Endothelial cell of coronary artery (primary cell): ENCODE data around the gene OR51E2. TPM values are rescaled to one million over a fixed set of nuclear protein-coding genes. Genes with fewer than 3 reads are reported as not detected.

Experiments
- total RNA-seq: library from RNA; depleted of rRNA; stranded (reverse); fragments of >200 nt; gene quantifications from 2 replicates; pipeline ENCODE4 v1.2.3, GENCODE V29; 2014

Gene OR51E2
- total RNA-seq, result not detected in 2 replicates

GRCh38 chr11:4697585-4697984 lies at the start of gene OR51E2:
Gene OR51E2 (minus strand): TSS chr11:4697853. CDS start chr11:4682711, 15,142 bp downstream.

DNA sequence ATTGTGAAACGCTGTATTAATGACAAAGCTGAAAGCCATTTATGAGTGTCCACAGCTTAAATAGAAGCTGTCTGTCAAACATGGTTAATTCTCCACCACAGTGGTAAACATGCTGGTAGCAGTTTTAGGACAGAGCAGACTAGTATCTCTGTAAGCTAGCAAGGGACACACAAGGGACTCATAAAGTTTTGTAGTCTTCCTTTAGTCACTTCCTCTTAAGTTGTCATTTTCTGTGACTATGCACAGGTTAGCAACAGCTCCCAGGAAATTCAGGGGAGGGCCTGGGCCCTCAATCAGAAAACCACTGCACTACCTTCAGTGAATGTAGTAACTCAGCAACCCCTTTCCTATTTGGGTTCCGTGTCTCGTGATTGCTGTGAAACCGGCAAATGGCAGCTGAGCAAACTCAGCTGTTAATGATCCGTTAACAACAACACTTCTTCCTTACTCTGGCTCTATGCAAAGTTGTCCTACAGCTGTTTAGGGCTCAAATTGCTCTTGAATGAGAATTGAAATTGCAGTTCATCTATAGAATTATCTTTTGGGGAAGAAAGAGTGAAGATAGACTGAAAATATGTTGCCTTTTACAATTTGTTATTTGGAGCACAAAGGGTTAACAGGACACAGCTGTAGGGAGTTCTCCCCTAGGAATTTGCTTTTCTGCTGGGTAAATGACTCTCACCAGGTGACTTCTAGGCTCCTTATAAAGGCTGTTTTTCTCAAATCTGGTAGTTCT lies 6.6 kb upstream of the OR51E2 start, which contains the start of gene MMP26:
MMP26 (plus strand) TSS at position 731 of the 736 bp plus-strand sequence.

GRCh38 chr11:4643682-4644081 lies 54.0 kb downstream of the OR51E2 start, which contains the start of gene OR51E1:
Gene OR51E1 (plus strand): TSS chr11:4643982. CDS start chr11:4652527, 8,545 bp downstream.

DNA sequence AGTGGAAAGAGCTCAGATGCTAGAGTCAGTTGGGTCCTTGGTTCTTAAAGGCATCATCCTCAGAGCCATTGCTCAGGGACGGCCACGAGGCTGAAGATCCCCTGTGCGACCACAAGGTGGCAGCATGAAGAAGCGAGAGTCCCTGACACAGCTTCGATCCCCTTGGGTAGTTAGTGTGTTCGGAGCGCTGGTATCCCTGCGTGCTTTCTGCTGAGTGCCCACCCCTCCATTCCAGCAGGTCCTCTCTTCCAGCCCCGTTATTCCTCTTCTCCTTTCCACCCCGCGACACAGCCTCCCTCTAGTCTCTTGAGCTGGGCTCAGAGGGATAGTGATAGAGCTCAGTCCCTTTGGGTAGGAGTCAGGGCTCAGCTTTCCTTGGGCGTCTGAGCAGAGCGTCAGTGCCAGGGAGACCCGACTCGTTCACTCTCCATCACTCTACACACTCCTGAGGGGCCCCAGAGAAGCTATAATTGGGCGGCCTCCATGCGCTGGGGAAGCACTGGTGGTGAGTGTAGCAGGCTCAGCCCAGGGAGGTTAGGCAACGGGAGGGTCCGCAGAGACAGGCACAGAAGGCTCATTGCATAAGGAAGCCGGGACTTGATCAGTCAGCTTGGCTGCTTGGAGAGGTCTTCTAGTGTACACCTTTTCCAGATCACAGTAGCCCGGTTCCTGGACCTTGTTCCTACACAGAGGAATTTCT lies 60.5 kb downstream of the OR51E2 start, which contains the start of gene OR51D1:
OR51D1 (plus strand) TSS at position 516 of the 700 bp plus-strand sequence. CDS start 2,314 bp downstream, outside the sequence.

Other genes with a start within 250 kb of the OR51E2 start
- gene OR52K2, start 248.6 kb downstream of the OR51E2 start, total RNA-seq, result not detected in 2 replicates
- not detected in 2 replicates for gene OR52K1, start 215.2 kb downstream of the OR51E2 start, total RNA-seq
- gene OR52M1, start 152.7 kb downstream of the OR51E2 start, total RNA-seq, result not detected in 2 replicates
- not detected in 2 replicates for gene OR52I2, start 116.1 kb downstream of the OR51E2 start, total RNA-seq
- gene OR52I1, start 103.8 kb downstream of the OR51E2 start, total RNA-seq, result not detected in 2 replicates
- 7.1 and 14.4 TPM in 2 replicates for gene TRIM68, start 89.6 kb downstream of the OR51E2 start, total RNA-seq
- not detected in 2 replicates for gene OR51D1, start 60.4 kb downstream of the OR51E2 start, total RNA-seq
- gene OR51E1, start 53.9 kb downstream of the OR51E2 start, total RNA-seq, result not detected in 2 replicates
- gene MMP26, start 6.9 kb upstream of the OR51E2 start, total RNA-seq, result not detected in 2 replicates
- gene OR51F1, start 72.1 kb upstream of the OR51E2 start, total RNA-seq, result not detected in 2 replicates
- gene OR52R1, start 106.5 kb upstream of the OR51E2 start, total RNA-seq, result not detected in 2 replicates
- not detected in 2 replicates for gene OR51F2, start 123.5 kb upstream of the OR51E2 start, total RNA-seq
- not detected in 2 replicates for gene OR51S1, start 151.4 kb upstream of the OR51E2 start, total RNA-seq
- not detected in 2 replicates for gene OR51T1, start 184.0 kb upstream of the OR51E2 start, total RNA-seq
- not detected in 2 replicates for gene OR51A7, start 205.9 kb upstream of the OR51E2 start, total RNA-seq
- not detected in 2 replicates for gene OR51G2, start 221.5 kb upstream of the OR51E2 start, total RNA-seq
- gene OR51G1, start 226.5 kb upstream of the OR51E2 start, total RNA-seq, result not detected in 2 replicates
- gene OR51A4, start 249.8 kb upstream of the OR51E2 start, total RNA-seq, result not detected in 2 replicates